IPS DF 6.9 (cell line): ENCODE data around the gene GJD2.
A peak's percentile ranks its signal among the peaks of the same experiment; 100 is the strongest.

Experiments
- DNase-seq: peaks from one replicate; pipeline ENCODE4 v3.0.0-alpha.2; 2013; ENCODE audit warnings: low read depth, low spot score
- H3K27ac ChIP-seq: one replicate; pipeline ENCODE4 v1.5.1; 2013; ENCODE audit warnings: low read length, control low read depth
- H3K27me3 ChIP-seq: 2 replicates; pipeline ENCODE4 v1.6.1; 2013; ENCODE audit warnings: mild to moderate bottlenecking, low read length; ENCODE audit not compliant: control insufficient read depth, insufficient read depth
- H3K36me3 ChIP-seq: 2 replicates; pipeline ENCODE4 v1.6.1; 2013; ENCODE audit warnings: low read length; ENCODE audit not compliant: control insufficient read depth, insufficient read depth
- H3K4me1 ChIP-seq: 2 replicates; pipeline ENCODE4 v1.6.1; 2013; ENCODE audit warnings: low read length; ENCODE audit not compliant: control insufficient read depth, insufficient read depth
- H3K4me3 ChIP-seq: 2 replicates; pipeline ENCODE4 v1.5.1; 2013; ENCODE audit warnings: mild to moderate bottlenecking, low read length
- H3K9me3 ChIP-seq: 2 replicates; pipeline ENCODE4 v1.6.1; 2013; ENCODE audit warnings: low read length, inconsistent platforms; ENCODE audit not compliant: control insufficient read depth, insufficient read depth
- WGBS: extraction: QIAGEN DNeasy Blood & Tissue Kit; methylation state at CpG from one replicate; pipeline ENCODE4 v1.1.7; 2013; ENCODE audit warnings: mixed read lengths, missing lambda C conversion rate; ENCODE audit not compliant: insufficient read length, insufficient coverage; 5-methylcytosine and 5-hydroxymethylcytosine counted together

Gene GJD2

GRCh38 chr15:34773917-34774316 lies 19.1 kb upstream of the GJD2 start:
- Histone ChIP-seq H3K9me3 (no peaks in the 10 kb centered on the region), H3K36me3 (no peaks in the 10 kb centered on the region), H3K4me1 (no peaks in the 10 kb centered on the region; the same call in 1 of the 2 replicates), H3K27ac (no peak overlapping the region), H3K27me3 (no peaks in the 10 kb centered on the region), H3K4me3 (no peak overlapping the region)
- DNase-seq, result no peak
- WGBS, result no CpG with 5 or more reads among the region's 2 CpGs

DNA sequence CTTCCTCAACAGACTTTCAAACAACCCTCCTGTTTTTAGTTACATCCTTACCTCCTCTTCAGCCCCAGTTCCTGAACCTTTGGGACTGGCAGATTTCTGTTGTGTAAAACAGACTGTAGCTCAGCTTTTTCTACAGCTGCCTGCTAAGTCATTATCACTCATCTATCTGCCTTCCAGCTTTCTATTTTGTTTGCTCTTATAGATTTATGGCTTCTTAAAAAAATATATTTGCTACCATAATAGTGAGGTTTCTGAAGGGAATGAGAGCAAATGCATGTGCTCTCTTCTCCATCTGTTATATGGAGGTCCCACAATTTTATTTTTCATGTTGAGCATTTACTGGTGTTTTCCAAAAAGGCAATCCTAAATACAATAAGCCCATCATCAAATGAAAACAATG lies 18.2 kb upstream of the GJD2 start:
- no peak for DNase-seq
- no peaks in the 10 kb centered on the region; the same call in 1 of the 2 replicates for H3K4me1 ChIP-seq
- H3K27me3 ChIP-seq, result no peaks in the 10 kb centered on the region
- no peaks in the 10 kb centered on the region for H3K9me3 ChIP-seq
- H3K27ac ChIP-seq, result no peak overlapping the region
- no peak overlapping the region for H3K4me3 ChIP-seq
- H3K36me3 ChIP-seq, result no peaks in the 10 kb centered on the region

GRCh38 chr15:34772312-34772711 lies 17.5 kb upstream of the GJD2 start:
- Histone ChIP-seq H3K4me3 (no peak overlapping the region), H3K27ac (no peak overlapping the region), H3K36me3 (no peaks in the 10 kb centered on the region), H3K4me1 (no peaks in the 10 kb centered on the region; the same call in 1 of the 2 replicates), H3K27me3 (no peaks in the 10 kb centered on the region), H3K9me3 (no peaks in the 10 kb centered on the region)
- no CpG with 5 or more reads among the region's 2 CpGs for WGBS
- no peak for DNase-seq

GRCh38 chr15:34769711-34770110 lies 14.9 kb upstream of the GJD2 start:
- WGBS, result no CpG with 5 or more reads among the region's 2 CpGs
- no peaks in the 10 kb centered on the region for H3K36me3 ChIP-seq
- H3K9me3 ChIP-seq, result no peaks in the 10 kb centered on the region; the same call in 1 of the 2 replicates
- DNase-seq, result no peak
- H3K27ac ChIP-seq, result no peak overlapping the region
- no peaks in the 10 kb centered on the region; the same call in 1 of the 2 replicates for H3K4me1 ChIP-seq
- no peaks in the 10 kb centered on the region for H3K27me3 ChIP-seq
- H3K4me3 ChIP-seq, result no peak overlapping the region

DNA sequence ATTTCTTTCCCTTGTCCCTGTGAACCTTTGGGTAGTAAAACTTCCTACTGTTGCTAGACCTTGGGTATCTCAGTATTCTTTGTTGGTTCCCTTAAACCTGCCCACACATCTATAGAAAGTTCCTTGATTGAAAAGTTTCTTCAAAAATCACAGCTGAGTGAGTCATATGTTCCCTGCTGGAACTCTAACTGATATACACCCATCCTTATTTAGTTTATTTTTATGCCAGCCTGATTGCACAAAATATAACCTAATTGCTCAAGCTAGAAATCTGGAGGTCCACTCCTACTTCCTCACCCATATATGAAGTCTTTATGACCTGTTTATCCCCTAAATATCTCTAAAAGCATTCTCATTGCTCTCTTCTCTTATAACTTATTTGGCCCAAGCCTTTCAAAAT lies 13.7 kb upstream of the GJD2 start:
- no peaks in the 10 kb centered on the region for H3K36me3 ChIP-seq
- H3K4me1 ChIP-seq, result no peaks in the 10 kb centered on the region
- no peak for DNase-seq
- H3K4me3 ChIP-seq, result no peak overlapping the region
- H3K27me3 ChIP-seq, result no peaks in the 10 kb centered on the region
- H3K9me3 ChIP-seq, result no peaks in the 10 kb centered on the region; the same call in 1 of the 2 replicates
- no peak overlapping the region for H3K27ac ChIP-seq

GRCh38 chr15:34765741-34766140 lies 10.9 kb upstream of the GJD2 start:
- WGBS, result no CpG with 5 or more reads among the region's 5 CpGs
- no peaks in the 10 kb centered on the region; the same call in 1 of the 2 replicates for H3K9me3 ChIP-seq
- H3K36me3 ChIP-seq, result no peaks in the 10 kb centered on the region
- H3K27me3 ChIP-seq, result no peaks in the 10 kb centered on the region
- H3K27ac ChIP-seq, result no peak overlapping the region
- no peaks in the 10 kb centered on the region for H3K4me1 ChIP-seq
- no peak overlapping the region for H3K4me3 ChIP-seq
- DNase-seq, result no peak

DNA sequence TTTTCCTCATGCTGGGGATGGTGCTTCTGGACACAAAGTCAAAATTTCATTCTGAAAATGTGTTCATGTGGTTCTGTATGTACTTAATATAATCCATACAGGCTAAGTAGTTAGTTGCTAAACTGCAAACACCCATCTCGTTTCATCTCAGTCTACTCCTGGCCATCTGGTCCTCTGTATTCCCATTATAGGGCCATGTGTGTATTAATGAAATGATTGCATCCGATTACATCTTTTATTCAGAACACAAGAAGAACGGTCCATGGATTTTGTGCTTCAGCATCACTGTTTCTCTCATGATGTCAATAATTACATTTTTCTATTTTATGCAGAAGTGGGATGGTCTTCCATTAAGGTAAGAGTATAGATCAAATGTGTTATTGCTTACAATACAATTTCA lies 6.1 kb upstream of the GJD2 start:
- no peak for DNase-seq
- no peaks in the 10 kb centered on the region for H3K4me1 ChIP-seq

GRCh38 chr15:34759992-34760391 lies 5.2 kb upstream of the GJD2 start:
- H3K4me3 ChIP-seq, result no peak overlapping the region
- peaks cover 8% of the 10 kb centered on the region; the same call in 1 of the 2 replicates for H3K27me3 ChIP-seq
- H3K4me1 ChIP-seq, result no peaks in the 10 kb centered on the region
- no peaks in the 10 kb centered on the region for H3K9me3 ChIP-seq
- no peaks in the 10 kb centered on the region for H3K36me3 ChIP-seq
- no peak overlapping the region for H3K27ac ChIP-seq
- WGBS, result no CpG with 5 or more reads among the region's 2 CpGs
- DNase-seq, result no peak

More for the DNA sequence above, 6.1 kb upstream of the GJD2 start:
- H3K27ac ChIP-seq, result no peak overlapping the region
- no CpG with 5 or more reads among the region's 3 CpGs for WGBS
- H3K9me3 ChIP-seq, result no peaks in the 10 kb centered on the region
- H3K27me3 ChIP-seq, result peaks cover 3% of the 10 kb centered on the region; the same call in 1 of the 2 replicates
- no peaks in the 10 kb centered on the region for H3K36me3 ChIP-seq
- H3K4me3 ChIP-seq, result no peak overlapping the region

DNA sequence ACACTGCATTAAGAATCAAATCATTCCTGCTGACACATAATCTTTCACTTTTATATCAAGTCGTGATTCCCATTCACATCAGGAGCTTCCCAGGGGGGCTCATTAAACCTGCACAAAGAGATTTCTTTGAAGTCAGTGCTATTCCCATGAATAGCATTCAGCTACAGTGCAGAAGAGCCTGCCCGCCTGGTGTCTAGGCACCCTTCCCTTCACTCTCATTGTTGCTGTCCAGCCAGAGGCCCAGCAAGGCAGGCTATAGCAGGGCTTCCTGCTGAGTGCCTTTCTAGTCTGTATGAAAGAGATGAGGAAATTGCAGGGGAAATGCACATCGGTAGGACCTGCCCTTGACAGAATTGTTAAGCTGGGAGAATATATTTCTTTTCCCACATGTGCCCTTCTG lies 4.5 kb upstream of the GJD2 start:
- no CpG with 5 or more reads among the region's 3 CpGs for WGBS
- DNase-seq, result no peak
- H3K9me3 ChIP-seq, result no peaks in the 10 kb centered on the region
- H3K4me1 ChIP-seq, result no peaks in the 10 kb centered on the region
- H3K27me3 ChIP-seq, result peaks cover 10% of the 10 kb centered on the region; the same call in 1 of the 2 replicates
- no peak overlapping the region for H3K27ac ChIP-seq
- no peak overlapping the region for H3K4me3 ChIP-seq
- H3K36me3 ChIP-seq, result no peaks in the 10 kb centered on the region

- Histone ChIP-seq H3K27ac (no peak overlapping the region), H3K4me3 (no peak overlapping the region), H3K4me1 (peaks cover 2% of the 10 kb centered on the region), H3K9me3 (no peaks in the 10 kb centered on the region), H3K36me3 (no peaks in the 10 kb centered on the region), H3K27me3 (peaks cover 16% of the 10 kb centered on the region; the same call in 1 of the 2 replicates)
- DNase-seq, result no peak
- no CpG with 5 or more reads among the region's 3 CpGs for WGBS
These were observed 2.5 kb upstream of the GJD2 start for GRCh38 chr15:34757262-34757661.

GRCh38 chr15:34755419-34755773 lies 598 bp upstream of the GJD2 start:
- WGBS, result no CpG with 5 or more reads among the region's 11 CpGs
- H3K27me3 ChIP-seq, result peaks cover 16% of the 10 kb centered on the region; the same call in 1 of the 2 replicates
- peaks cover 2% of the 10 kb centered on the region for H3K4me1 ChIP-seq
- no peaks in the 10 kb centered on the region for H3K36me3 ChIP-seq
- H3K27ac ChIP-seq, result no peak overlapping the region
- peak overlapping the region; percentile 66; the same call in 1 of the 2 replicates for H3K4me3 ChIP-seq
- H3K9me3 ChIP-seq, result no peaks in the 10 kb centered on the region
- no peak for DNase-seq
